Activated T-cell treated with anti-CD3 and anti-CD28 coated beads for 4 hours (primary cell): ENCODE data around the gene OXA1L.
"Not testable (repeated sequence)": the region's sequence is repeated elsewhere in the genome, so short reads cannot be mapped to it uniquely, and the experiment has no call there.

Experiments used
- DNase-seq: peaks from one replicate; pipeline ENCODE4 v3.0.0-alpha.2; 2020

The OXA1L gene

DNA sequence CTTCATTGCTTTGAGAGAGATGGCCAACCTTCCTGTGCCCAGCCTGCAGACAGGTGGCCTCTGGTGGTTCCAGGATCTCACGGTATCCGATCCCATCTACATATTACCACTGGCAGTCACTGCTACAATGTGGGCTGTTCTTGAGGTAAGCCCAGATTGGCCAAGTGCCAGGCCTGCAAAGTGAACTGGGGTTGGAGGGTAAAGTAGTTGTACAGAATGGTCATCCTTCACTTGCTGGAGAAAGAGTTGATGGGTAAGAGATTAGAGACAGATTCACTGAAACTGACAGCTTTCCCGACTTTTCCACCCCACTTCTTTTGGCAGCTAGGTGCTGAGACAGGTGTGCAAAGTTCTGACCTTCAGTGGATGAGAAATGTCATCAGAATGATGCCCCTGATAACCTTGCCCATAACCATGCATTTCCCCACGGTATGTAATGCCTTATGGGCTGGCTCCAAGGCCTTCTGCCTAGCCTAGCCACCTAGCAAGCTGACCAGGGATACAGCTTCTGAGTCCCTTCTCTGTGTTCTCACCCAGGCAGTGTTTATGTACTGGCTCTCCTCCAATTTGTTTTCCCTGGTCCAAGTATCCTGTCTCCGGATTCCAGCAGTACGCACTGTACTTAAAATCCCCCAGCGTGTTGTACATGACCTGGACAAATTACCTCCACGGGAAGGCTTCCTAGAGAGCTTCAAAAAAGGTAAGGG is 4.1 kb downstream of the OXA1L start:
- DNase-seq, result no peak

DNA sequence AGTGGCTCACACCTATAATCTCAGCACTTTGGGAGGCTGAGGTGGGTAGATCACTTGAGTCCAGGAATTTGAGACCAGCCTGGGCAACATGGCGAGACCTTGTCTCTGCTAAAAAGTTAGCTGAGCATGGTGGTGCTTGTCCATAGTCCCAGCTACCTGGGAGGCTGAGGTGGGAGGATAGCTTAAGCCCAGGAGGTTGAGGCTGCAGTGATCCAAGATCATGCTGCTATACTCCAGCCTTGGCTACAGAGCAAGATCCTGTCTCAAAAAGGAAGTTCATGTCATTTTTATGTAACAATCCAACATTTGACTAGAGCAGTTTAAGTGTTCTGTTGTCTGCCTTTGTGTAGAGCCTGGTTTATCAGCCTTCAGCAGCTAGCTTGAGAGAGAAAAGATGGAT is 6.2 kb downstream of the OXA1L start:
- no peak for DNase-seq

DNA sequence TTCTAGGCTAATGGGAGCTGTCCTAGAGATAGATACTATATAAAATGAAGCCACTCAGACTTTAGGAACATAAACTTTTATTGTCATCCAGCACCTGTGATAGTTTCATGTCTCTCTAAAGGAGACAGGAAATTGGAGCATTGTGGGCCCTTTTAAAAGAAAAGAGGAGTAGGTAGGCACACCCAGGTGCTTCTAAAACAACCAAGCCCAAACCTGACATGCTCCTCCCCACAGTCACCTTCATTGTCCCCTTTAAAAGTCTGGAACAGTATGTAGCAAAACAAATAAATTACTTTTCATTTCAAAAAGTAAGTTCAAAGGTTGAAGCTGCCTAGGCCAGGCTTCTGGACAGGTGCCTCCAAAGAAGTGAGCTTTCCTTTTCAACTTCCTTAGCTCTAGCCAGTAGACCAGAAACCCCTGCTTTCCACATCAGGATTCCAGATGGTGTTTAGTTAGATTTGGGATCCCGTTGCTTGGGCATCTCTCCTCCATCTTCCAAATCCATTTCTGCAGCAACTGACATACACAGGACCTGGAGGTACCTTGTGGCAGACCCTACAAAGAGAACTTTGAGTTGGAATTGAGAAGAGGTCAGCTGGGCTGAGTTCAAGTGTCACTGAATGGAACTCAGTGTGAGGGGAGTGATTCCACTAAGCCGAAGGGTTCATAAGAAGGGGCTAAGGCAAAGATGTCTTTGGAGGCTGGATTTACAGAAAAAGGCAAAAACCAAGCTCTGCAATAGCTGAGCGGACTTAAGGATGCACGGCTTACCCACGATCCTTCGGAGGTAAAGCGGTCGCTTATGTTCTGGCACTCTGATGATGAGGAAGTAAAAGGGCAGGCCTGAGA is 6.9 kb downstream of the OXA1L start:
- no peak for DNase-seq

DNA sequence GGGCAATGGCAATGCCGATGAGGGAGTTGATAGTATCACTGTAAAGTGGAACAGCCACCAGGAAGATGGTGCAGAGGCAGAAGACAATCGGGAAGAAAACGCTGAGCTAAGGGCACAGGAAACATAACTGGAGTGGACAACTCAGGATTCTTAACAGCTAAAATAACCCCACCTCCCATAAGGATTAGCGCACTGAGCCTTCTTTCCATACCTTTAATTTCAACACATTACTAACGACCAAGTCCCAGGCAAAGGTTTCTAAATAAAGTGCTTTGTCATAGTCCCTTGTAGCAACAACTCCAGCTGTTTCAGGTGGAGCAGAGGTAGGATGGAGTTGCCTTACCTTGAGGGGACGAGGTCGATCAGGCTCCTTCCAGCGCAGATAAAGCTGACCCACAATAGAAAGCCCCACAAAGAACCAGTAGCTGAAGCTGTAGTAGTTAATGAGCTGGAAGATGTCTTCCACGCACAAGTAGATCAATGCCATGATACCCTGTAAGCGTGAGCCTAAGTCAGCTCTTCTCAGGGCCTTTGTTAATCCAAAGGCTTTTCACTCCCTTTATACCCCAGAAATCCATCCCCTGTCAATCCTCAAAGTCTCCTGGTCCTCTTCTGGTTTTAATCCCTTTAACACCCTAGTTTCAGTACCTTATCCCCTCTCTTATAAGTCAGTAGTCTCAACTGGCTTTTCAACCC is 7.7 kb downstream of the OXA1L start:
- no peak for DNase-seq

DNA sequence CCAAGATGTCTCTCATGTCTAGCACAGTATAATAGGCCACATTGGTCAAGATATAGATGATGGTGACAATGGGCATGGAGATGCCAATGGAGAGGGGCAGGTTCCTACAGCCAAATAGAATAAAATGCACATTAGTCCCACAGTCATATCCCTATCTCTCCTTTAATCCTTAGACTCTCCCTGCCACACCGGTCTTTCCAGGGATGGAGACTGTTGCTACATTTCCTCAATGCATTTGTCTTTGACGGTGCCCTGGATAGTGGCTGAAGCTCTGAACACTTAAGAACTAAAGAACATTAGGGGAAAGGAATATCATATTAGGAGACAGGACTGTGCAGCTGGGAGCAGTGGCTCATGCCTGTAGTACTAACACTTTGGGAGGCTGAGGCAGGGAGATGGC is 9.7 kb downstream of the OXA1L start:
- DNase-seq, result no peak

DNA sequence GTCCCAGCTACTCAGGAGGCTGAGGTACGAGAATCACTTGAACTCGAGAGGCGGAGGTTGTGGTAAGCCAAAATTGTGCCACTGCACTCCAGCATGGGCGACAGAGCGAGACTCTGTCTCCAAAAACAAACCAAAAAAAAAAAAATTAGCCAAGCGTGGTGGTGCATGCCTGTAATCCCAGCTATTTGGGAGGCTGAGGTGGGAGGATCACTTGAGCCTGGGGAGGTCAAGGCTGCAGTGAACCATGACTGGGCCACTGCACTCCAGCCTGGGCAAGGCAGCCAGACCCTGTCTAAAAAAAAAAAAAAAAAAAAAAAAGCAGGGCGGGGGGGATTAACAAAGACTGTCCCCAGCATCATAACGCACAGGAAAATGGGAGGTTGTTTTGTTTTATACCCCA is 10.4 kb downstream of the OXA1L start:
- not testable (repeated sequence) for DNase-seq

DNA sequence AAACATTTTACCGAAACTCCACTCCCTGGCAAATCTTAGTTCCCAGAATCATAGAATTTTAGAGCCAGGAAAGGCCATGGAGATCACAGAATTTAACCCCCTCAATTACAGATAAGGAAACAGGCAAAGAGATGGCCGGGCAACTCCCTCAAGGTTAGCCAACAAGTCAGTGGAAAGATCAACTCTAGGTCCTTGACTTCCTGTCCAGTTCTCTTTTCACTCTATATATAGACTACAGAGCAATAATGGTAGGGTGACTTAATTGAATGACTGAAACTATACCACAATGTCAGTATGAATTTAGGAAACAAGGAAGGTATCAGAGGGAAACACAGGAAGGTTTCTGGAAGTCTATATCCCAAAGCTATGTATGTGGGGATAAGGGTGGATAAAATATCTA is 11.6 kb downstream of the OXA1L start:
- DNase-seq, result no peak

DNA sequence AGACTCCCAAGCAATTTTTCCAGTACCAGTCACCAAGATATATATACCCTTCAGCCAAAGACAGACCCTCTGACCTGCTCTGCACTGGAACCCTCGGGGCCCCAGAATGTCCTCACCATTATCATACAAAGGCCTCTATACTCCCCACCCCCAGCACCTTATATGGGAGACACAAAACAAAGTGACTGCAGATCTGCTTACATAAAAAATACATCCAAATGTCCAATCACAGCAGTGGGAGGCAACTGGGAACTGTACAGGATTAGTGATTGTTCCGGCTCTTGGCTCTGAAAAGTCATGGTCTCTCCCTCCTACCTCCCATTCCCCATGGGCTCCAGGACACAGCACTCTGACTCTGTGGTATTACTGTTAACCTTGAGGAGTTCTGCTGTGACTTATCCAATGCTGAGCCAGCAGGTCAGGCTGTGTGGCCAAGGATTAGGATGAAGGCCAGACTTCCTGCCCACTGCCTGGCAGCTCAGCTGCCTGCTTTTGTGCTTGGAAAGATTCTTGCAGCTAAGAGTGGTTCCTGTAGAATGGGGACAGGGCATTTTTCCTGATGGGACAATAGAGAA is 13.7 kb downstream of the OXA1L start:
- DNase-seq, result no peak

DNA sequence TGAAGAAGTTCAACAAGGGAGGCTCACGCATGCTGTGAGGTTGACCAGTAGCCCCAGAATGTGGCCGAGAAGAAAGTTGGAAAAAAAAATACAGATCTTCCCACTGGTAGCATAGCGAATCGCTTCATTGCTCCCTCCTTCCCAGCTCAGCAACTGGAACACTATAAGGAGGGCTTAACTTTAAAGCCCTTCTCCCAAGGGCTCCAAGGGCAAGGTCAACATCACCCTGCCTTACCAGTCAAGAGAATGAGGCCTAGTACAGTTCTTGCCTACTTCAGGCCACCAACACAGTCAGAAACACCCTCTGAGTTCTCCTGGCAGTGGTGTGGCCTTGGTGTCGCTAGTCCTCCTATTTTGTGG is 14.4 kb downstream of the OXA1L start:
- no peak for DNase-seq

DNA sequence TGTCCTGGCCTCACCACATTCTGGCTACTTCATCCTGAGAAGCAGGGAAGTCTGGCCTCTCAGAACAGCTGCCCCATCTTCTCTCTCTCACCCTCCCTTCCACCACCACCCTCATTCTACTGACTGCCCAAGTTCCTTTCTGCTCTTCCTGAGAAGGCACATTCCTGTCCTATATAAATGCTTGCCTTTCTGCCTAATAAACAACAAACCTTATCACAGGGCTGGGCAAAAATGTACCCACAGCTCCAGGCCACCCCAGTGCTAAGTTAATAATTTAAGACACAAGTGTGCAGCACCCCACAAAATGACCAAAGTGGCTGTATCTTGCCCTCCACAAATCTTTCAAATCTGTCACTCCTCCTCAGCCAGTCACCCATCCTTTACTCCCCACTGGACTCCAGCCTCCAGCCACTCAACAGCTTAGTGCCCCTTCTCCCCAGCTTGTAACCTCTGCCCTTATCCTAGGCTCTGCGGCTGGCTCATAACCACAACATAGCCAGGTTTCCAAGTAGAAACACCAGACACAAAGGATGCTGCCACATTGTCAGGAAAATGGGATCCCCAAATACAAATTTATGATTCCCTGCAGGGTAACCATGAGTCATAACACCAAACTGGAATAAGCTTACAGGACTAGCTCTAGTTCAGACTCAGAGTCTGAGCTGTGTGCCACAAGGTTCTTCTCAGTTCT is 15.0 kb downstream of the OXA1L start:
- no peak for DNase-seq

DNA sequence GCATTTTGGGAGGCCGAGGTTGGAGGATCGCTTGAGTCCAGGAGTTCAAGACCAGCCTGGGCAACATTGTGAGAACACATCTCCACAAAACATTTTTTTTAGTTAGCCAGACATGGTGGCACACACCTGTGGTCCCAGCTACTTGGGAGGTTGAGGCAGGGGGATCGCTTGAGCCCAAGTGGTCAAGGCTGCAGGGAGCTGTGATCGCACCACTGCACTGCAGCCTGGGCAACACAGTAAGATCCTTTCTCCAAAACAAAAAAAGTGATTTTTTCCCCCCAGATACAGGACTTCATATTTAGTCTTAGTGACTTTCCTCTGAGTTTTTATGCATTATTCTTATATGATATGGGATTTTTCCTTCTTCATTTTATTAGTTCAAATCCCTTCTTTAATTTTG is 20.2 kb downstream of the OXA1L start:
- DNase-seq, result no peak

DNA sequence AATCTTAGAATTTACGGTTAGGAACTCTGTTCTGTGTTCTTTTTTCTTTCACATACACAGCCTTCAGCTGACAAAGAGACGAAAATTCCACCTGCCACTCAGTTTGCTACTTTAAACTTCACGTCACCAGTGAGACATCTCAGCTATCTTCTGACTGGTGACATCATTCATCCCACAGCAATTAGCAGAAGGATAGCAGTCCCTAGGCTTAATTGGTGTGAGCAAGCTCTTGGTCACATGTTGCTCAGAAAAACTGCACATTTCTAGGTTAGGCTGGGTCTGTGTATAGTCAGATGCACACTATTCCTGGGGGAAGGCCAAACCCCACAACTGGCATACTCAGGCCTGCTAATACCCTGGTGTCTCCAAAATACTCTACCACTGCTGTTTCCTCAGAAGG is 24.8 kb downstream of the OXA1L start:
- DNase-seq, result no peak

DNA sequence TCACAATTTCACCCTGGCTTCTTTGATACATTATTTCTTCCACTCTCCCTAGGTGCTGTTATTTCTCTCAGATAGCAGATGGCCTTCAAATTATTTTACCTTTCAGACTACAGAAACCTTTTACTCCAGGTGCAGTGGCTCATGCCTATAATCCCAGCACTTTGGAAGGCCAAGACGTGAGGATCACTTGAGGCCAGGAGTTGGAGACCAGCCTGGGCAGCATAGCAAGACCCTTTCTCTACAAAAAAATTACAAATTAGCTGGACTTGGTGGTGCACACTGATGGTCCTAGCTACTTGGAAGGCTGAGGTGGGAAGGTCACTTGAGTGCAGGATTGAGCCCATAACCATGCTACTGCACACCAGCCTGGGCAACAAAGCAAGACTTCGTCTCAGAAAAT is 25.7 kb downstream of the OXA1L start:
- no peak for DNase-seq

DNA sequence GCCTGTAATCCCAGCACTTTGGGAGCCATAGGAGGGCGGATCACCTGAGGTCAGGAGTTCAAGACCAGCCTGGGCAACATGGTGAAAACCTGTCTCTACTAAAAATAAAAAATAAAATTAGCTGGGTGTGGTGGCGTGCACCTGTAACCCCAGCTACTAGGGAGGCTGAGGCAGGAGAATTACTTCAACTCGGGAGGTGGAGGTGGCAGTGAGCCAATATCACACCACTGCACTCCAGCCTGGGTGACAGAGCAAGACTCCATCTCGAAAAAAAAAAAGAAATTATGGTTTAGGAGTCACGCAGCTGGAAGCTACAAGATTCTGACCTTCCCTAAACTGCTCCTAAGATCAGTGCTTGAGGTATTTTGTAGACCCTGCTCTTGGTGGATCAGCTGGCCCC is 27.1 kb downstream of the OXA1L start:
- not testable (repeated sequence) for DNase-seq

DNA sequence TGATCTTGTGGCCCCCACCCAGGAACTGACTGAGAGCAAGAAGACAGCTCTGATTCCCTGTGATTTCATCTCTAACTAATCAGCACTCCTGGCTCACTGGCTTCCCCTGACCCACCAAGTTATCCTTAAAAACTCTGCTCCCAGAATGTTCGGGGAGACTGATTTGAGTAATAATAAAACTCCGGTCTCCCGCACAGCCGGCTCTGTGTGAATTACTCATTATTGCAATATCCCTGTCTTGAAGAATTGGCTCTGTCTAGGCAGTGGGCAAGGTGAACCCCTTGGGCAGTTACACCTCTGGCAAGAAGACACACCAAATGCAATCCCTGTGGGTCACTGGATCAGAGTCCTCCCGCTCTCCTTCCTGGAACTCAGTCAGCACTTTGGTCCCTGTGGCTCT is 27.5 kb downstream of the OXA1L start:
- no peak for DNase-seq

DNA sequence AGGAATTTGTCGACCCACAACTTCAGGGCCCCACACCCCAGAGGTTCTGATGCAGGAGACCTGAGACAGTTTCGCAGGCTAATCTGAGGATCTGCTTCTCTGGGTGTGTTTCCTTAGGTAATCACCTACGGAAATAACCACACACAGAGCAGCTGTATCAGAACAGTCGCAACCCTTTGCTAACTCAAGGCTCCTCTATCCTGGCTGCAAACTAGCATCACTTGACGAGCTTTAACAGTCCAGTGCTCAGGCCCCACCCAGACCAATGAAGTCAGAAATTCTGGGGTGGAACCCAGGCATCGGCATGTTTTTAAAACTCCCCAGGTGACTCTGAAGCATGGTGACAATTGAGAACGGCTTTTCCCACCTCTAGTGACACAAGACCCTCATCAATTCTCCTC is 28.1 kb downstream of the OXA1L start:
- DNase-seq, result no peak

DNA sequence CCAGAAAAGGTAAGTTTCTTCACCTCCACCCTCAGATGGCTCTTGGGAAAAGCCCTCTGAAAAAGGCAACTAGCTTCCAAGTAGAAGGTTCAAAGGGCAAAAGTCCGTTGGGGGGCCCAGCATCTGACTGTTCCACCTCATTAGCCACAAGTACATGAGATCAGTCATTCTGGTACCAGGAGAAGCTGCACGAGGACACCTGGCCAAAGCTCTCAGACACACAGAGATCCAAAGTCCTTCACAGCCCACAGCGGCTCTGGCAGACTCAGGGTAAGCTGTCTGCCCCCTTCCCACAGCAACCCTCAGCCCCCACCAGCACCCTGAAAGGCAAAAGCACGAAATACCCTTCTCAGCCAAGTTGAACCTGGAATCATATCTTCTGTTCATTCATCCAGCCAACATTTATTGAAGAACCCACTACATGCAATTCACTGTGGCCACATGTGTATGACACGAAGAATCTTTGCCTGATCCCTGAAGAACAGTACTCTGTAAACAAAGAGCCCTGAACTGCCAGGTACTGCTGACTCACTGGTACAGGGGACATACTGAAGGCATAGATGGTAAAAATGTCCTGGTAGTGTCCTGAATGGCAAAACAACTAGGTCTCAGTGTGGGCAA is 29.7 kb downstream of the OXA1L start:
- DNase-seq, result no peak

DNA sequence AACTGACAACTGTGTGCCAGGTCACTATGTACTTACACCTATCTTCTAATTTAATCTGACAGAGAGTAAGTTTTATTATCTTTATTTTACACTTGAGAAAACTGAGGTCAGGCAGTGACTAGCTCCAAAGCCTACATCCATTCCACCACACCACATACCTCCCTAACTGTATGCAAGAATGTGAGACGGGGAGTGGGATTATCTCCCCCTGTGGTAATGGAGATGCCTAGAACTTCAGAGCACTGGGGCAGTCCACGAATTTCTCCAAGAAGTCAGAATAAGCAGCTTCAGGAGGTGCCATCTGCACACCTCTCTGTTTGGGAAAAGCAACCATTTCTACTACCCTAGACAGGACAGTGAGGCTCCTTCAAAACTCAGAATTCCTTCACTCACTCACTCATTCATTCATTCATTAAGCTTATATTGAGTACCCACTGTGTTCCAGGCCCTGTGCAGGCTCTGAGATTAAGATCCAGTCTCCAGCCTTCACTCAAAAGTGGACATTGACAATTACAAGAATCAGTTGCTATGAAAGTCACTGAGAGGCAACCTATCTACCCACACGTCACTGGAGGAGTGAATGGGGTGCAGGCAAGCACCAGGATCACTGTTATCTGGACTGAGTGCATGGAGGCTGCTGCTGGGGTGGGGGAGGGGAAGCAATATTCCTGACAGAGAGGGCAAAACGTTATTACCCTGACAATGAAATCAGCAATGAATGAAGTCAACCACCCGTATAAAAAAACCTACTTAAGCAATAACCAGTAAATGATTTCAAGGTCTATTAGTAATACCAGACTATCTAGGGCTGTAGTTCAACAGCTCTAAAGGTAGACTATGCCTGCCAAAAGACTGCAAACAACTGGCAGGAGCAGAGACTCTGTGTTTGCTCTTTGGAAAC is 30.8 kb downstream of the OXA1L start:
- DNase-seq, result no peak

DNA sequence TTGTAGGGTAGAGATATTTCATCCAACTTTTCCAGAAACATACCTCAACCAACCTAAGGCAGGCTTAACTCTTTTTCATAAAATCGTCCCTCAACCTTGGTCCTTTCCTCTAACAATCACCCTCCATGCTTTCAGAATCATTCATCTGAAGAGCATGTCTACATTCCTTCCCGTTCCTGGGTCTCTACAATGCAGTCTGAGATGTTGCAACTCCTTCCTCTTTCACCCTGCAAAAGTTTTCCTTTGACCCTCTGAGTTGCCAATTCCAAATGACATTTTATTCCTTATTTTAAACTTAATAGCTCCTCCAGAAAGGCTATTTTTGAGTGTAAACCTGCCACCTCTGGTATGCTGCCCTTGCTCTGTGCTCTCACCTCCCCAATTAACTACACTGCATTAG is 32.0 kb downstream of the OXA1L start:
- DNase-seq, result no peak

DNA sequence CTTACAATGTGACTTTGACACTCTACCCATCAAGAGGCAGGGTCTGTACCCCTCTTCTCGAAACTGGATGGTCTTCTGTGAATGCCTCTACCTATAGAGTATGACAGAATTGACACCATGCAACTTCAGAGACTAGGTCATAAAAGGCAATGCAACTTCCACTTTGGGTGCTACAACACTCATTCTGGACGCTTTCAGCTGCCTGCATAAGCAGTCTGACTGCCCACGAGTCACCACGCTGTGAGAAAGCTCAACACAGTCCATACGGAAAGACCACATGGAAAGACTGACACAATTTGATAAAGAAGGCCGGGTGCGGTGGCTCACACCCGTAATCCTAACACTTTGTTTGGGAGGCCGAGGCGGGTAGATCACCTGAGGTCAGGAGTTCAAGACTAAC is 33.9 kb downstream of the OXA1L start:
- no peak for DNase-seq

DNA sequence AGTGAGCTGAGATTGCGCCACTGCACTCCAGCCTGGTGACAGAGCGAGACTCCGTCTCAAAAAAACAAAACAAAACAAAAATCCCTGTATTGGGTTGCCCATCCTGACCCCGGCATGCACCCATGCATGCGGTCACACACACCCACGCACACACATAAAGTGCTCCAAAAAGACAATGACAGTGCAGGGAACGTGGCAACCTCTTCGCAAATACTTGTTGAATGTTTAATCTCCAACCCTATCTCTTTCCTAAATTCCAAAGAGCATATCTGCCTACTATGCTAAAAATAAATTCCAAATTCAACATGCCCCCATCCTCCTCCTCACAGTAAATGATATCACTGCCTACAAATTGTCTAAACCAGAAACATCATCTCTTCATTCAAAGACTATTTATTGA is 35.2 kb downstream of the OXA1L start:
- no peak for DNase-seq
